Spleen (tissue), 11 donors: ENCODE results near the gene KRT33B. TPM values are rescaled to one million over a fixed set of nuclear protein-coding genes. Genes with fewer than 3 reads are reported as not detected.

Source experiments
- DNase-seq: peaks from one replicate; pipeline ENCODE4 v3.0.0-alpha.2; 2020
- H3K27ac ChIP-seq, 8 donors: fragments of 200-600 bp; sonication (generic) in 7 of 8; 1 replicate in 4 of 8; 2 replicates in 4 of 8; pipeline versions ENCODE4 v1.5.0 to v1.8.0; 2016 to 2021; ENCODE audit warnings: inconsistent platforms in 4 of 8, mild to moderate bottlenecking in 4 of 8, moderate library complexity in 1 of 8
- H3K27me3 ChIP-seq, 7 donors: fragments of 200-600 bp; sonication (generic) in 6 of 7; replicated peaks in 1 of 7; 1 replicate in 4 of 7; 2 replicates in 3 of 7; pipeline versions ENCODE4 v1.5.0 to v1.8.0; 2016 to 2021; ENCODE audit warnings: inconsistent platforms in 3 of 7, mild to moderate bottlenecking in 1 of 7
- H3K36me3 ChIP-seq, 6 donors: fragments of 200-600 bp; sonication (generic) in 5 of 6; 1 replicate in 4 of 6; 2 replicates in 2 of 6; pipeline versions ENCODE4 v1.5.0 to v1.8.0; 2016 to 2021; ENCODE audit warnings: inconsistent platforms in 2 of 6
- H3K4me1 ChIP-seq, 6 donors: fragments of 200-600 bp; sonication (generic) in 5 of 6; 1 replicate in 3 of 6; 2 replicates in 3 of 6; pipeline versions ENCODE4 v1.5.0 to v1.8.0; 2016 to 2021; ENCODE audit warnings: inconsistent platforms in 3 of 6
- H3K4me3 ChIP-seq, 8 donors: fragments of 200-600 bp; sonication (generic) in 7 of 8; 1 replicate in 4 of 8; 2 replicates in 4 of 8; pipeline versions ENCODE4 v1.5.0 to v1.8.0; 2016 to 2021; ENCODE audit warnings: inconsistent platforms in 4 of 8, mild to moderate bottlenecking in 4 of 8, moderate library complexity in 2 of 8
- H3K9me3 ChIP-seq, 8 donors: fragments of 200-600 bp; sonication (generic) in 7 of 8; 1 replicate in 4 of 8; 2 replicates in 4 of 8; pipeline versions ENCODE4 v1.5.0 to v1.8.0; 2016 to 2021; ENCODE audit warnings: inconsistent platforms in 4 of 8
- POLR2A ChIP-seq, 3 donors: fragments of 450-650 bp; IDR thresholded peaks; one replicate each; pipeline ENCODE4 v1.5.1; 2017; ENCODE audit warnings: antibody characterized with exemption in 3 of 3, mild to moderate bottlenecking in 1 of 3
- POLR2AphosphoS5 ChIP-seq, 3 donors: sonication (generic); formaldehyde crosslinking; IDR thresholded peaks; one replicate each; pipeline ENCODE4 v1.5.1; 2017; ENCODE audit warnings: antibody characterized with exemption in 3 of 3
- WGBS, 5 donors: extraction: QIAGEN DNeasy Blood & Tissue Kit in 3 of 5; methylation state at CpG; one replicate each; pipeline versions ENCODE4 v1.1.5 to v1.1.7; 2013 to 2018; 5-methylcytosine and 5-hydroxymethylcytosine counted together
- intact Hi-C: fragments of 100-400 bp; cut with DNase I; formaldehyde crosslinking; loops from one replicate; pipeline ENCODE4 v1.15.0; 2023; ENCODE audit warnings: low total_unique reads
- polyA plus RNA-seq, 3 donors: library from polyadenylated mRNA; stranded (reverse); fragments of 200-250 nt; gene quantifications; one replicate each; pipeline ENCODE4 v1.2.1, GENCODE V29; 2013
- total RNA-seq, 7 donors: library from RNA; depleted of rRNA in 3 of 7; stranded (reverse); fragments of >200 nt in 3 of 7; fragmentation: NEBNext Ultra II Directional in 4 of 7; extraction: Animal tissue kit (Norgen Biotek cat#: 25700) in 4 of 7; gene quantifications; one replicate each; pipeline versions ENCODE4 v1.1.0 to v1.2.1, GENCODE V29; 2016 to 2021
- TF ChIP-seq, protein P1 (sequence below), 11 experiments: fragments of 200-600 bp in 7 of 11; fragments of 450-650 bp in 4 of 11; sonication (generic) in 4 of 11; IDR thresholded peaks in 8 of 11; conservative IDR thresholded peaks in 3 of 11; 1 replicate in 7 of 11; 2 replicates in 4 of 11; pipeline versions ENCODE4 v1.4.0 to v1.8.0; 2016 to 2021; ENCODE audit warnings: antibody characterized with exemption in 11 of 11, inconsistent platforms in 4 of 11, mild to moderate bottlenecking in 1 of 11
- donor health status: healthy with polysubstance abuse.
- donor health status: DM: no; HTN: no; CAD: no; lungs with moderate emphysema.
- donor health status: DM: no; HTN: no; CAD: no.
- donor health status: Bipolar disorder and iron deficiency.
- donor health status: healthy.
- donor health status: DM: no; HTN: no; CAD: no.
- donor health status: DM: yes; HTN: yes; CAD: no.

KRT33B gene
- total and polyA plus RNA-seq, 10 donors: not detected

- no peak within 1 kb of the TSS for H3K27ac ChIP-seq
- no peak within 1 kb of the TSS for H3K4me3 ChIP-seq
- no peaks in the 10 kb centered on the region for H3K36me3 ChIP-seq
- DNase-seq: no peak
- H3K9me3 ChIP-seq: peaks cover 0 to 14% (median 11%) of the 10 kb centered on the region in 8 donors
- peaks cover 0 to 14% (median 0%) of the 10 kb centered on the region in 7 donors for H3K27me3 ChIP-seq
- WGBS, 5 donors: 84 to 91% (median 90%) methylated on average over 4 to 24 of the region's 24 CpGs
- H3K4me1 ChIP-seq: peaks cover 0 to 3% (median 0%) of the 10 kb centered on the region in 6 donors
- intact Hi-C loops: no loop called here
- TF ChIP-seq POLR2AphosphoS5 (IDR thresholded peaks at IDR 0.05): no peak
- TF ChIP-seq POLR2A (IDR thresholded peaks at IDR 0.05): no peak
- TF ChIP-seq, protein P1, sequence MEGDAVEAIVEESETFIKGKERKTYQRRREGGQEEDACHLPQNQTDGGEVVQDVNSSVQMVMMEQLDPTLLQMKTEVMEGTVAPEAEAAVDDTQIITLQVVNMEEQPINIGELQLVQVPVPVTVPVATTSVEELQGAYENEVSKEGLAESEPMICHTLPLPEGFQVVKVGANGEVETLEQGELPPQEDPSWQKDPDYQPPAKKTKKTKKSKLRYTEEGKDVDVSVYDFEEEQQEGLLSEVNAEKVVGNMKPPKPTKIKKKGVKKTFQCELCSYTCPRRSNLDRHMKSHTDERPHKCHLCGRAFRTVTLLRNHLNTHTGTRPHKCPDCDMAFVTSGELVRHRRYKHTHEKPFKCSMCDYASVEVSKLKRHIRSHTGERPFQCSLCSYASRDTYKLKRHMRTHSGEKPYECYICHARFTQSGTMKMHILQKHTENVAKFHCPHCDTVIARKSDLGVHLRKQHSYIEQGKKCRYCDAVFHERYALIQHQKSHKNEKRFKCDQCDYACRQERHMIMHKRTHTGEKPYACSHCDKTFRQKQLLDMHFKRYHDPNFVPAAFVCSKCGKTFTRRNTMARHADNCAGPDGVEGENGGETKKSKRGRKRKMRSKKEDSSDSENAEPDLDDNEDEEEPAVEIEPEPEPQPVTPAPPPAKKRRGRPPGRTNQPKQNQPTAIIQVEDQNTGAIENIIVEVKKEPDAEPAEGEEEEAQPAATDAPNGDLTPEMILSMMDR (IDR thresholded peaks at IDR 0.05 in 8 of 11, conservative IDR thresholded peaks at IDR 0.05 in 3 of 11): no peak
Measured at GRCh38 chr17:41315204-41315794, 54.3 kb downstream of the KRT33B start, which contains the start of gene KRTAP17-1. Gene KRTAP17-1 (minus strand): TSS chr17:41315710. CDS start chr17:41315650, 60 bp downstream.

Other genes starting within 250 kb of the KRT33B start
Only the 30 nearest of the 32 such genes appear.
- not detected for gene KRTAP4-6, start 229.3 kb downstream of the KRT33B start, total RNA-seq
- gene KRTAP4-6, start 229.3 kb downstream of the KRT33B start, polyA plus RNA-seq: not detected
- gene KRTAP4-5, start 220.0 kb downstream of the KRT33B start, total RNA-seq: not detected
- gene KRTAP4-5, start 220.0 kb downstream of the KRT33B start, polyA plus RNA-seq: not detected
- gene KRTAP4-4, start 209.1 kb downstream of the KRT33B start, total RNA-seq: not detected
- gene KRTAP4-4, start 209.1 kb downstream of the KRT33B start, polyA plus RNA-seq: not detected
- gene KRTAP4-3, start 201.6 kb downstream of the KRT33B start, total RNA-seq: not detected
- gene KRTAP4-3, start 201.6 kb downstream of the KRT33B start, polyA plus RNA-seq: not detected
- not detected for gene KRTAP4-2, start 191.6 kb downstream of the KRT33B start, total RNA-seq
- gene KRTAP4-2, start 191.6 kb downstream of the KRT33B start, polyA plus RNA-seq: not detected
- gene KRTAP4-1, start 184.9 kb downstream of the KRT33B start, total RNA-seq: not detected
- gene KRTAP4-1, start 184.9 kb downstream of the KRT33B start, polyA plus RNA-seq: not detected
- gene KRTAP9-1, start 179.9 kb downstream of the KRT33B start, total RNA-seq: not detected
- not detected for gene KRTAP9-1, start 179.9 kb downstream of the KRT33B start, polyA plus RNA-seq
- gene KRTAP9-2, start 143.2 kb downstream of the KRT33B start, total RNA-seq: not detected
- gene KRTAP9-2, start 143.2 kb downstream of the KRT33B start, polyA plus RNA-seq: not detected
- not detected for gene KRTAP9-3, start 137.4 kb downstream of the KRT33B start, total RNA-seq
- not detected for gene KRTAP9-3, start 137.4 kb downstream of the KRT33B start, polyA plus RNA-seq
- not detected for gene KRTAP9-8, start 131.8 kb downstream of the KRT33B start, total RNA-seq
- not detected for gene KRTAP9-8, start 131.8 kb downstream of the KRT33B start, polyA plus RNA-seq
- gene KRTAP9-4, start 120.1 kb downstream of the KRT33B start, total RNA-seq: not detected
- not detected for gene KRTAP9-4, start 120.1 kb downstream of the KRT33B start, polyA plus RNA-seq
- gene KRTAP9-9, start 114.4 kb downstream of the KRT33B start, total RNA-seq: not detected
- not detected for gene KRTAP9-9, start 114.4 kb downstream of the KRT33B start, polyA plus RNA-seq
- not detected for gene KRTAP9-6, start 104.4 kb downstream of the KRT33B start, total RNA-seq
- gene KRTAP9-6, start 104.4 kb downstream of the KRT33B start, polyA plus RNA-seq: not detected
- not detected for gene KRTAP9-7, start 94.1 kb downstream of the KRT33B start, total RNA-seq
- gene KRTAP9-7, start 94.1 kb downstream of the KRT33B start, polyA plus RNA-seq: not detected
- not detected for gene KRTAP29-1, start 67.0 kb downstream of the KRT33B start, total RNA-seq
- gene KRTAP29-1, start 67.0 kb downstream of the KRT33B start, polyA plus RNA-seq: not detected
- gene KRTAP16-1, start 60.5 kb downstream of the KRT33B start, total RNA-seq: not detected
- not detected for gene KRTAP16-1, start 60.5 kb downstream of the KRT33B start, polyA plus RNA-seq
- not detected for gene KRTAP17-1, start 54.1 kb downstream of the KRT33B start, total RNA-seq
- not detected for gene KRTAP17-1, start 54.1 kb downstream of the KRT33B start, polyA plus RNA-seq
- gene KRT33A, start 19.0 kb downstream of the KRT33B start, total RNA-seq: not detected
- gene KRT33A, start 19.0 kb downstream of the KRT33B start, polyA plus RNA-seq: not detected
- not detected for gene KRT34, start 12.5 kb upstream of the KRT33B start, total RNA-seq
- not detected for gene KRT34, start 12.5 kb upstream of the KRT33B start, polyA plus RNA-seq
- gene KRT31, start 27.8 kb upstream of the KRT33B start, total RNA-seq: not detected
- gene KRT31, start 27.8 kb upstream of the KRT33B start, polyA plus RNA-seq: not detected
- gene KRT37, start 54.8 kb upstream of the KRT33B start, total RNA-seq: not detected
- not detected for gene KRT37, start 54.8 kb upstream of the KRT33B start, polyA plus RNA-seq
- gene KRT38, start 71.2 kb upstream of the KRT33B start, total RNA-seq: under 1 TPM in 2 of 7 donors, not detected in 5; 0.26 to 0.39 TPM
- not detected for gene KRT38, start 71.2 kb upstream of the KRT33B start, polyA plus RNA-seq
- gene KRT32, start 97.6 kb upstream of the KRT33B start, total RNA-seq: not detected
- not detected for gene KRT32, start 97.6 kb upstream of the KRT33B start, polyA plus RNA-seq
- gene KRT35, start 111.3 kb upstream of the KRT33B start, total RNA-seq: under 1 TPM in 1 of 7 donors, not detected in 6; 0.19 TPM
- gene KRT35, start 111.3 kb upstream of the KRT33B start, polyA plus RNA-seq: under 1 TPM in 1 of 3 donors, not detected in 2; 0.19 TPM
- gene KRT36, start 120.1 kb upstream of the KRT33B start, total RNA-seq: 1 to 10 TPM in 2 of 7 donors, under 1 TPM in 4, not detected in 1; 0.27 to 2.7 (median 0.44) TPM
- gene KRT36, start 120.1 kb upstream of the KRT33B start, polyA plus RNA-seq: under 1 TPM; 0.20 to 0.51 (median 0.22) TPM
- gene KRT13, start 135.8 kb upstream of the KRT33B start, total RNA-seq: not detected
- gene KRT13, start 135.8 kb upstream of the KRT33B start, polyA plus RNA-seq: 10 to 100 TPM in 1 of 3 donors, 1 to 10 TPM in 2; 1.6 to 26.4 (median 3.8) TPM
- not detected for gene KRT15, start 149.1 kb upstream of the KRT33B start, total RNA-seq
- 1 to 10 TPM in 1 of 3 donors, under 1 TPM in 2; 0.07 to 1.3 (median 0.11) TPM for gene KRT15, start 149.1 kb upstream of the KRT33B start, polyA plus RNA-seq
- 1 to 10 TPM in 3 of 7 donors, under 1 TPM in 3, not detected in 1; 0.44 to 2.8 (median 0.83) TPM for gene KRT19, start 158.5 kb upstream of the KRT33B start, total RNA-seq
- gene KRT19, start 158.5 kb upstream of the KRT33B start, polyA plus RNA-seq: 1 to 10 TPM in 2 of 3 donors, under 1 TPM in 1; 0.20 to 3.9 (median 1.9) TPM
- not detected for gene KRT9, start 202.2 kb upstream of the KRT33B start, total RNA-seq
- not detected for gene KRT9, start 202.2 kb upstream of the KRT33B start, polyA plus RNA-seq
- gene KRT14, start 217.1 kb upstream of the KRT33B start, total RNA-seq: under 1 TPM in 1 of 7 donors, not detected in 6; 0.79 TPM
- gene KRT14, start 217.1 kb upstream of the KRT33B start, polyA plus RNA-seq: under 1 TPM; 0.06 to 0.17 (median 0.16) TPM